OCI-LY1 (cell line): Measurements from ENCODE around the gene ASTN1.

Experiments used
- H2AFZ ChIP-seq: fragments of 200-600 bp; sonication (generic), shearing (Covaris generic); 2 replicates; pipeline ENCODE4 v1.6.0; 2014; ENCODE audit warnings: antibody characterized with exemption, mild to moderate bottlenecking, low read length
- H3F3A ChIP-seq: fragments of 200-600 bp; sonication (generic), shearing (Covaris generic); 2 replicates; pipeline ENCODE4 v1.6.0; 2014; ENCODE audit warnings: mild to moderate bottlenecking, antibody characterized with exemption, low read length, moderate library complexity; ENCODE audit not compliant: insufficient read depth
- H3K27ac ChIP-seq: fragments of 200-600 bp; sonication (generic); 2 replicates; pipeline ENCODE4 v1.5.1; 2014; ENCODE audit warnings: low read length, mixed run types, mild to moderate bottlenecking, low read depth; ENCODE audit not compliant: poor library complexity, severe bottlenecking
- H3K27me3 ChIP-seq: fragments of 200-600 bp; sonication (generic); 2 replicates; pipeline ENCODE4 v1.6.0; 2014; ENCODE audit warnings: antibody characterized with exemption, mild to moderate bottlenecking, low read length, moderate library complexity; ENCODE audit not compliant: insufficient read depth
- H3K36me3 ChIP-seq: fragments of 200-600 bp; sonication (generic); 2 replicates; pipeline ENCODE4 v1.6.1; 2014; ENCODE audit warnings: mild to moderate bottlenecking, antibody characterized with exemption, low read length, moderate library complexity, mixed read lengths; ENCODE audit not compliant: insufficient read depth
- H3K4me1 ChIP-seq: fragments of 200-600 bp; sonication (generic); 2 replicates; pipeline ENCODE4 v1.5.1; 2014; ENCODE audit warnings: mild to moderate bottlenecking, low read length, moderate library complexity; ENCODE audit not compliant: insufficient read depth, severe bottlenecking
- H3K4me2 ChIP-seq: fragments of 200-600 bp; sonication (generic), shearing (Covaris generic); 2 replicates; pipeline ENCODE4 v1.6.1; 2014; ENCODE audit warnings: low read length
- H3K4me3 ChIP-seq: fragments of 200-600 bp; sonication (generic); 2 replicates; pipeline ENCODE4 v1.5.1; 2014; ENCODE audit warnings: low read length, low read depth, mild to moderate bottlenecking, mixed read lengths; ENCODE audit not compliant: poor library complexity, severe bottlenecking
- H3K79me2 ChIP-seq: fragments of 200-600 bp; shearing (Covaris generic); 2 replicates; pipeline ENCODE4 v1.6.1; 2016; ENCODE audit warnings: mixed run types, low read length, mixed read lengths; ENCODE audit not compliant: insufficient read depth
- H3K9ac ChIP-seq: fragments of 200-600 bp; sonication (generic), shearing (Covaris generic); 2 replicates; pipeline ENCODE4 v1.6.1; 2014; ENCODE audit warnings: mild to moderate bottlenecking, low read length, mixed read lengths
- H3K9me2 ChIP-seq: fragments of 200-600 bp; sonication (generic), shearing (Covaris generic); 2 replicates; pipeline ENCODE4 v1.6.1; 2014; ENCODE audit warnings: low read depth, mild to moderate bottlenecking, low read length, mixed read lengths
- H3K9me3 ChIP-seq: fragments of 200-600 bp; shearing (Covaris generic); 2 replicates; pipeline ENCODE4 v1.6.1; 2014; ENCODE audit warnings: low read length, mixed read lengths
- H4K20me1 ChIP-seq: fragments of 200-600 bp; sonication (generic), shearing (Covaris generic); 2 replicates; pipeline ENCODE4 v1.6.0; 2016; ENCODE audit warnings: mild to moderate bottlenecking, low read length; ENCODE audit not compliant: insufficient read depth
- EZH2 ChIP-seq: fragments of 200-600 bp; sonication (generic), shearing (Covaris generic); IDR thresholded peaks from 2 replicates; pipeline ENCODE4 v1.8.0; 2017; ENCODE audit warnings: borderline replicate concordance, mixed run types, mild to moderate bottlenecking, antibody characterized with exemption, low read length, moderate library complexity, mixed read lengths
- TF ChIP-seq, protein P1 (sequence below): fragments of 200-600 bp; sonication (generic), shearing (Covaris generic); IDR thresholded peaks from 2 replicates; pipeline ENCODE4 v1.5.1; 2017; ENCODE audit warnings: mild to moderate bottlenecking, antibody characterized with exemption, low read length, moderate library complexity, mixed read lengths

Gene ASTN1

DNA sequence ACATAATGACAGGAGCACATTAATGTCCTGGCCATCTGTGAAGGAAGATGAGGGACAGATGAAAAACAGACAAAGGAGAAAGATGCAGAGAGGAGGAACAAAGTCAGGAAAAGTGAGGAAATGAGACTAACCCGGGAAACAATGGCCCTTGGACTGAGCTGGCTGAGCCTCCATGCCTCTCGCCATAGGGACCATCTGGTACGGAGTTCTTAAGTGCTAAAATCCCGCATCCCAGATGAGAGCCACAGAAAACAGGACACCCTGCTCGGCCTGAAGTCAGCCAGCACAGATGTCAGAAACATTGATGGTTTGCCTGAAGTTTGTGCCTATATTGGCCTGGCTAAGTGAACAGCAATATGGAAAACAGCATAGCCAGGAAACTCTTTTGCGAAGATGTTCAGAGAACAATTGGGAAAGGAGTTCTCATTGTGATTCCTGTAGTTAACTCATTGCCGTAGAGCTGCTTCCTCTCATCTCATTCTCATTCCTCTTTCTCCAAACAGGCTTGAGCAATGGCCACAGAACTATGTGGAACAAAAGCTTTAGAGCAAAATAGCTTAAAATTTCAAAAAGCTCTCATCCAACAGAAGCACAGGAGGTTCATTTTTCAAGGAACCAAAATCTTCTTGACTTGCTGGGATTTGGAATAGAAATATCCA lies 96.6 kb downstream of the ASTN1 start:
- H3K27ac ChIP-seq = no peak overlapping the region
- TF ChIP-seq, protein P1, sequence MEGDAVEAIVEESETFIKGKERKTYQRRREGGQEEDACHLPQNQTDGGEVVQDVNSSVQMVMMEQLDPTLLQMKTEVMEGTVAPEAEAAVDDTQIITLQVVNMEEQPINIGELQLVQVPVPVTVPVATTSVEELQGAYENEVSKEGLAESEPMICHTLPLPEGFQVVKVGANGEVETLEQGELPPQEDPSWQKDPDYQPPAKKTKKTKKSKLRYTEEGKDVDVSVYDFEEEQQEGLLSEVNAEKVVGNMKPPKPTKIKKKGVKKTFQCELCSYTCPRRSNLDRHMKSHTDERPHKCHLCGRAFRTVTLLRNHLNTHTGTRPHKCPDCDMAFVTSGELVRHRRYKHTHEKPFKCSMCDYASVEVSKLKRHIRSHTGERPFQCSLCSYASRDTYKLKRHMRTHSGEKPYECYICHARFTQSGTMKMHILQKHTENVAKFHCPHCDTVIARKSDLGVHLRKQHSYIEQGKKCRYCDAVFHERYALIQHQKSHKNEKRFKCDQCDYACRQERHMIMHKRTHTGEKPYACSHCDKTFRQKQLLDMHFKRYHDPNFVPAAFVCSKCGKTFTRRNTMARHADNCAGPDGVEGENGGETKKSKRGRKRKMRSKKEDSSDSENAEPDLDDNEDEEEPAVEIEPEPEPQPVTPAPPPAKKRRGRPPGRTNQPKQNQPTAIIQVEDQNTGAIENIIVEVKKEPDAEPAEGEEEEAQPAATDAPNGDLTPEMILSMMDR = no peak
- TF ChIP-seq EZH2 = no peak
- no peaks in the 10 kb centered on the region for H3K9me2 ChIP-seq
- no peaks in the 10 kb centered on the region for H3K36me3 ChIP-seq
- no peak overlapping the region for H2AFZ ChIP-seq
- H3K4me1 ChIP-seq = no peaks in the 10 kb centered on the region
- H3K27me3 ChIP-seq = no peaks in the 10 kb centered on the region
- H3K79me2 ChIP-seq = no peaks in the 10 kb centered on the region
- H3K4me2 ChIP-seq = no peak overlapping the region
- no peak overlapping the region for H3K4me3 ChIP-seq
- no peaks in the 10 kb centered on the region for H4K20me1 ChIP-seq
- no peak overlapping the region for H3K9ac ChIP-seq
- no peaks in the 10 kb centered on the region for H3F3A ChIP-seq
- no peaks in the 10 kb centered on the region for H3K9me3 ChIP-seq

- no peaks in the 10 kb centered on the region for H3K9me2 ChIP-seq
- no peak overlapping the region for H3K4me2 ChIP-seq
- H3K27me3 ChIP-seq = no peaks in the 10 kb centered on the region
- H3K9me3 ChIP-seq = no peaks in the 10 kb centered on the region
- no peak overlapping the region for H2AFZ ChIP-seq
- no peaks in the 10 kb centered on the region for H3K4me1 ChIP-seq
- H3K9ac ChIP-seq = no peak overlapping the region
- H3K79me2 ChIP-seq = no peaks in the 10 kb centered on the region
- no peak overlapping the region for H3K27ac ChIP-seq
- TF ChIP-seq EZH2 = no peak
- TF ChIP-seq, protein P1 = no peak
- no peaks in the 10 kb centered on the region for H3F3A ChIP-seq
- no peak overlapping the region for H3K4me3 ChIP-seq
- no peaks in the 10 kb centered on the region for H4K20me1 ChIP-seq
- no peaks in the 10 kb centered on the region for H3K36me3 ChIP-seq
Measured at GRCh38 chr1:177065430-177065829, 99.1 kb downstream of the ASTN1 start.

DNA sequence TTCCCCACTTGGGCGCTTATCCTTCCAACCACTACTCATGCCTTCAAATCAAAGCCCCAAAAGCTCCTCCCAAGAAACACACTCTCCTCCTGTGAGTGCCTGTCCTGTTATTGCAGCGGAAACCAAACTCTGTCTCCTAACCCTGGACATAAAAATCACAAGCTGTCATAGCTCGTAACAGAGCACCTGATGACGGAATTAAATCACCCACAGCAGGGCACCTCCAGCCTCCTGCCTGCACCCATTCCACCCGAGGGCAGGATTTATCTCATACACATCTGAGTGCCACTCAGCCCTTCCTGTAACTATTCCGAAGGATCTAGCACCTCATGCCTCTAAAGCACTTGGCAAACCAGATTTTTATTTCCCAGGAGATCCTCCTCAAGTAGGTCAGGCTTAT lies 100.9 kb downstream of the ASTN1 start:
- Histone ChIP-seq H3K79me2 (no peaks in the 10 kb centered on the region), H3K27ac (no peak overlapping the region), H3K9ac (no peak overlapping the region), H3K36me3 (no peaks in the 10 kb centered on the region), H2AFZ (no peak overlapping the region), H3K27me3 (no peaks in the 10 kb centered on the region), H3F3A (no peaks in the 10 kb centered on the region), H3K9me2 (no peaks in the 10 kb centered on the region), H3K4me3 (no peak overlapping the region), H4K20me1 (no peaks in the 10 kb centered on the region), H3K4me2 (no peak overlapping the region), H3K4me1 (no peaks in the 10 kb centered on the region), H3K9me3 (no peaks in the 10 kb centered on the region)
- TF ChIP-seq, protein P1 = no peak
- no peak for TF ChIP-seq EZH2
